RWPE1 (cell line): ENCODE results near the gene CASKIN1.

ENCODE experiments used
- CTCF ChIA-PET: fragments of 350-600 bp; sonication (Branson Sonifier 250); formaldehyde crosslinking; extraction: SDS; loops from one replicate; lab custom pipeline; 2021; lab: Yijun Ruan, JAX
- POLR2A ChIA-PET: fragments of 400-600 bp; formaldehyde crosslinking; extraction: SDS; loops from one replicate; lab custom pipeline; 2020; ENCODE audit warnings: antibody characterized with exemption; ENCODE audit not compliant: low non-redundant PET; lab: Yijun Ruan, JAX
- DNase-seq: peaks from one replicate; pipeline ENCODE4 v3.0.0; 2012; ENCODE audit warnings: low spot score
- H3K27ac ChIP-seq: fragments of 450-650 bp; 2 replicates; pipeline ENCODE4 v1.5.1; 2017
- TF ChIP-seq, protein P1 (sequence below): fragments of 450-650 bp; conservative IDR thresholded peaks from 2 replicates; pipeline ENCODE4 v1.5.1; 2017; ENCODE audit warnings: low read depth, mild to moderate bottlenecking

The CASKIN1 gene

DNA sequence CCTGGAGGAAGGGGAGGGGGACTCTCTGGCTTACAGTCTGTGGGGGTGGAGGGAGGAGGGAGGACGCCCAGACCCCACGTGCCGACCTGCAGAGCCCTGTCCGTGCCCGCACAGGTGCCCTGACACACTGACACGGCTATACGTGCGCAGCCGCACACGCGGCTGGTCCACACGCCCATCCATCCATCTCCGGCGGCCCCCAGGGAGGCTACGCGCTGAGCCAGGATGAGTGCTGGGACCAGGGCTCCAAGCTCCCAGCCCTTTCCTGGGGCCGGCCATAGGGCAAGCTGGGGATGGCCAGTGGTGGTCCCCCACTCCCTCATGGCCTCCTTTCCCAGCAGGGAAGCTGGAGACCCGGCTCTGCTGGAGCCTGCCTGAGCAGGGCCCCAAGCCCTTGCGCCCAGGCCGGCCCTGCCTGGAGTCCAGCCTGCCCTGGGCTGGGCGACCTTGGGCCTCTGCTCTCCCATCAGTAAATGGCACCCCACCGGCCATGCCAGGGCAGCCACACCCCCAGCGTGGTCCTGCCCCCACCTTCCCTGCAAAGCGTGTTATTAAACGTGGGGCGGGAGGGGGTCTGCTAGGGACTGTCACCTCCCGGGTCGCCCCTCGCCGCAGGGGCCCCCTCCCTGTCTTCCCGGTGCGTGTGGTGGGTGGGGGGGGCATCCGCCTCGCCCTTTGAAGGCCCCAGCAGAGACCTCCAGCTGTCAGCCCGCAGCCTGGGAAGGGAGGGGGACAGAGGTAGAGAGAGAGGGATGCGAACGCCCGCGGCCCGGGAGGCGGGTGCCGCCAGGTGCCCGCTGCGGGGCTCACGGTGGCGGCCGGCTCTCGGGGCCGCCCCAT, 863 bp downstream of the CASKIN1 start:
- no peak for DNase-seq
- ChIA-PET CTCF (interaction anchor here (0.6 to 2.5 kb wide), 15 partner anchors 8 to 437 kb away, joined by 3 to 10 read pairs (median 4); partner anchors contain the start of genes MLST8 and TEDC2), POLR2A (interaction anchor here (1.1 to 1.5 kb wide), 2 partner anchors 43 to 55 kb away, joined by 3 to 9 read pairs; partner anchors contain the start of gene ECI1)
- H3K27ac ChIP-seq = no peak overlapping the region
- TF ChIP-seq, protein P1, sequence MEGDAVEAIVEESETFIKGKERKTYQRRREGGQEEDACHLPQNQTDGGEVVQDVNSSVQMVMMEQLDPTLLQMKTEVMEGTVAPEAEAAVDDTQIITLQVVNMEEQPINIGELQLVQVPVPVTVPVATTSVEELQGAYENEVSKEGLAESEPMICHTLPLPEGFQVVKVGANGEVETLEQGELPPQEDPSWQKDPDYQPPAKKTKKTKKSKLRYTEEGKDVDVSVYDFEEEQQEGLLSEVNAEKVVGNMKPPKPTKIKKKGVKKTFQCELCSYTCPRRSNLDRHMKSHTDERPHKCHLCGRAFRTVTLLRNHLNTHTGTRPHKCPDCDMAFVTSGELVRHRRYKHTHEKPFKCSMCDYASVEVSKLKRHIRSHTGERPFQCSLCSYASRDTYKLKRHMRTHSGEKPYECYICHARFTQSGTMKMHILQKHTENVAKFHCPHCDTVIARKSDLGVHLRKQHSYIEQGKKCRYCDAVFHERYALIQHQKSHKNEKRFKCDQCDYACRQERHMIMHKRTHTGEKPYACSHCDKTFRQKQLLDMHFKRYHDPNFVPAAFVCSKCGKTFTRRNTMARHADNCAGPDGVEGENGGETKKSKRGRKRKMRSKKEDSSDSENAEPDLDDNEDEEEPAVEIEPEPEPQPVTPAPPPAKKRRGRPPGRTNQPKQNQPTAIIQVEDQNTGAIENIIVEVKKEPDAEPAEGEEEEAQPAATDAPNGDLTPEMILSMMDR = no peak

DNA sequence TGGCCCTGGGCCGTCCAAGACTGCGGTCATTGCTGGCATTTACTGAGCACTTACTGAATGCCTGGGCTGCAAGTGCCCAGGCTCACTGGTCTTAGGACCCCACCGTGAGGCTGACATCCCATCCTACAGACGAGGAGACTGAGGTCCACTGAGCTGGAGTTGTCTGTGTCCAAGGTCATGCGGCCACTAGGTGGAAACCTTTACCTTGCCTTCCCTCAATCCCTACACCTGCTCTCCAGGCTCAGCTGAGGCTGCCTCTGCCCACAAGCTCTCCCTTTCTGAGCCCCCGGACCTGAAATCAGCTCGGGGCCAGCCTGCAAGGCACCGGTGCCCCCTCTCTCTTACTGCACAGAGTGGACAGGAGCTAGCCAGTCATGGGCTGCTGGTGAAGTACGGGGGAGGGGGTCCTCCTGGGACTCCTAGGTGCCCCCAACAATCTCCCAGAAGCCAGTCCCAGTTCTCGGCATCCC, 1.5 kb downstream of the CASKIN1 start:
- ChIA-PET CTCF (interaction anchor here (0.6 to 2.5 kb wide), 20 partner anchors 9 to 307 kb away, joined by 3 to 10 read pairs (median 4); partner anchors contain the start of genes MLST8 and TEDC2), POLR2A (interaction anchor here (1.0 to 1.5 kb wide), 3 partner anchors 31 to 56 kb away, joined by 3 to 9 read pairs (median 4); partner anchors contain the start of gene ECI1)
- no peak overlapping the region; the same call in 1 of the 2 replicates for H3K27ac ChIP-seq
- DNase-seq = peak; percentile 55
- TF ChIP-seq, protein P1 = peak; percentile 57

DNA sequence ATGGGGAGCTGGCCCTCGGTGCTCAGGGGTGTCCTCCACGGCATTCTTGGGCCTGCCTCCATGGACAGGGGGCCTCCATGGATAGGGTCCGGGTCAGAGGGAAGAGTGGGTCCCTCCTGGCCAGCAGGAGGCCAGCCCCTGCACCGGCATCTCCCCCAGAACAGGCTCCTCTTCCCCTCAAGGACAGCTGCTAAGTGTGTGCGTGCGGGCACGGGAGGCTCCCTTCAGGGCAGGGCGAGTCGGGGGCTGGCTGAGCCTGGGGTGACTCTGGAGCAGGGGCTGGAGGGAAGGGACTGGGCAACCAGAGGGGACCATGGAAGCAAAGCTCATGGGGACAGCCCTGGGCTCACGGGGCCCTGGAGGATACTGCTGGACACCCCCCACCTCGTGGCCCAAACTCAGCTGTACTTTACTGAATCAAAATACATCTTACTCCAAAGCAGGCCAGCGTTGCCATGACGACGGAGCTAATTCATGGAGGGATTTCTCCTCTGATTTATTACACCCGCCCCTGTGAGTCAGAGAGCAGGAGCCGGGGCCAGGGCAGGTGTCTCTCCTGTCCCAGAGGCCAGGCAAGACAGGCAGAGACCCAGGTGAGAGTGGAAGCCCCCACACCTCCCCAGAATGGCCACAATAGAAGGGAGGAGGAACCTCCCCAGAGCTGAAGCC, 2.1 kb downstream of the CASKIN1 start:
- ChIA-PET CTCF (interaction anchor here (0.6 to 2.5 kb wide), 18 partner anchors 9 to 324 kb away, joined by 3 to 10 read pairs (median 3); partner anchors contain the start of genes ECI1, MLST8 and TEDC2), POLR2A (interaction anchor here (1.0 to 1.5 kb wide), 3 partner anchors 31 to 57 kb away, joined by 3 to 9 read pairs (median 4); partner anchors contain the start of gene ECI1)
- no peak overlapping the region; the same call in 1 of the 2 replicates for H3K27ac ChIP-seq
- peak; percentile 74 for DNase-seq
- TF ChIP-seq, protein P1 = no peak

DNA sequence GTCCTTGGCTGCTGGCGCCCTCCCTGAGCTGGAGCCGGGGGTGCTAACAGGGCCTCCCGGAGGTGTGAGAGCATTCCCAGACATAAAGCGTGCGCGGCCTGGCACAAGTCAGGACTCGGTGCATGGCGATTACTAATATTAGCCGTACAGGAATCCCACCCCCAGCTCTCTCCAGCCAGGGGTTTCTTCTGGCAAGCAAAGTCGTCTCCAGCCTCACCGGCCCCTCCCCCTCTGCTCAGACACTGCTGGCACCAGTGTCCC, 5.0 kb downstream of the CASKIN1 start:
- DNase-seq = no peak
- ChIA-PET POLR2A (no interaction called here), CTCF (no interaction called here)
- TF ChIP-seq, protein P1 = no peak
- peak overlapping the region; percentile 14; the same call in 1 of the 2 replicates for H3K27ac ChIP-seq

DNA sequence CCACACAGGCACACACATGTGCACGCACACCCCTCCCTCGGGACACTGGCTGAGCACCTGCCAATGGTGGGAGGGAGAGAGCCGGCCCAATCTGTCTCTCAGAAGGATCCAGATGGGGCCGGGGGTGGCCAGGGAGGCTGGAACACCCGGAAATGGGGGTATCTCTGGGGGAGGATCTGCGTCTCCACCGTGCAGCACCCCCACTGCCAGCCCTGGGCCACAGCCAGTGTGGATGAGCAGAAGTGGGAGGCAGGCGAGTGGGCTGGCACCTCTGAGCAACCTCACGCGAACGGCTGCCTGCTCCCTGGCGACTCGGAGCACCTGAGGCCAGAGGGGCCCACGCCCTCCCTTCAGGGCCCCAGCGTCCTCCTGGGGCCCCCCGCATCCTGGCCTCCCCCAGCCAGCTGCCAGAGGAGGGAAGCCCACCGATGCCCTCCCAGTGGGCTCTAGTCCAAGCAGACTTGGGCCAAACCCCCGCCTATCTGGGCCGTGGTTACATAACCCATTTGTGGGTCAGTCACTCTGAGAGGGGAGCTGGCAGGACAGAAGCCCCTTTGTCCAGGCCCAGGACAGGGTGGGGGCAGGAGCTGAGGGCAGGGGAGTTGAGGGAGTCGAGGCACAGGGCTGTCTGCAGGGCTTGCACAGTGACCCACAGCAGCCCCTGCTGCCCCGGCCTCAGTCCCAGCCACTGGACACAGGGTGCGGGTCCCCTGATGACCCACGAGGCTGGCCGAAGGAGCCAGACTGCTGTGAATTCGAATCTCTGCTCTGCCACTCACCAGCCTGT, 5.6 kb downstream of the CASKIN1 start:
- ChIA-PET CTCF (interaction anchor here (0.5 kb wide), 1 partner anchor 598 kb away, joined by 3 read pairs; no protein-coding TSS in a partner anchor), POLR2A (no interaction called here)
- peak overlapping the region; percentile 14 for H3K27ac ChIP-seq
- TF ChIP-seq, protein P1 = no peak
- no peak for DNase-seq
